Dedifferentiated amniotic fluid mesenchymal stem cell (primary cell): ENCODE results near the gene PPP5C.
A peak's percentile ranks its signal among the peaks of the same experiment; 100 is the strongest.
"Not testable (repeated sequence)": the region's sequence is repeated elsewhere in the genome, so short reads cannot be mapped to it uniquely, and the experiment has no call there.

Experiments
- DNase-seq: peaks from one replicate; pipeline ENCODE4 v3.0.0-alpha.2; 2016; ENCODE audit errors: extremely low spot score

PPP5C gene

GRCh38 chr19:46410205-46411087 is 63.6 kb downstream of the PPP5C start:
- no peak for DNase-seq

GRCh38 chr19:46411088-46411924 is 64.4 kb downstream of the PPP5C start:
- DNase-seq, result no peak

- DNase-seq, result no peak
Measured at GRCh38 chr19:46411925-46412649, 65.2 kb downstream of the PPP5C start.

- no peak for DNase-seq
Measured at GRCh38 chr19:46412650-46413261, 65.9 kb downstream of the PPP5C start.

GRCh38 chr19:46413262-46414031 is 66.6 kb downstream of the PPP5C start, which contains the start of gene CCDC8:
Gene CCDC8 (minus strand): TSS chr19:46413564. CDS start chr19:46412810, 754 bp downstream.
- peak; percentile 61 for DNase-seq

GRCh38 chr19:46414899-46415298 is 68.0 kb downstream of the PPP5C start:
- not testable (repeated sequence) for DNase-seq

GRCh38 chr19:46415804-46416709 is 69.2 kb downstream of the PPP5C start:
- peak; percentile 78 for DNase-seq

GRCh38 chr19:46420056-46420455 is 73.2 kb downstream of the PPP5C start:
- no peak for DNase-seq

- DNase-seq, result no peak
Measured at GRCh38 chr19:46422344-46422743, 75.5 kb downstream of the PPP5C start.

- DNase-seq, result no peak
Measured at GRCh38 chr19:46423188-46423587, 76.3 kb downstream of the PPP5C start.

GRCh38 chr19:46426035-46426505 is 79.2 kb downstream of the PPP5C start:
- DNase-seq, result no peak

- peak; percentile 59 for DNase-seq
Measured at GRCh38 chr19:46426506-46427162, 79.7 kb downstream of the PPP5C start.

- no peak for DNase-seq
Measured at GRCh38 chr19:46427518-46428045, 80.7 kb downstream of the PPP5C start.

GRCh38 chr19:46428239-46429135 is 81.6 kb downstream of the PPP5C start, which contains the start of gene PNMA8C:
Gene PNMA8C (minus strand): TSS chr19:46428936. CDS start chr19:46428359, 577 bp downstream.
- DNase-seq, result no peak

GRCh38 chr19:46429999-46430398 is 83.1 kb downstream of the PPP5C start:
- no peak for DNase-seq

GRCh38 chr19:46431824-46432223 is 84.9 kb downstream of the PPP5C start:
- no peak for DNase-seq

- DNase-seq, result not testable (repeated sequence)
Measured at GRCh38 chr19:46433470-46433869, 86.6 kb downstream of the PPP5C start.
